ENCODE data around the gene DAB2IP. TPM values are rescaled to one million over a fixed set of nuclear protein-coding genes. Genes with fewer than 3 reads are reported as not detected.

The DAB2IP gene
- polyA plus RNA-seq, 1 donor from 2014 or later = 17.3 TPM

- Histone ChIP-seq H3K27me3 (ENCODE audit: insufficient read depth, low read depth, low read length) (no peaks in the 10 kb centered on the region), H4K20me1 (ENCODE audit: insufficient read depth) (no peaks in the 10 kb centered on the region), H2AFZ (ENCODE audit: low read depth, low read length) (no peak overlapping the region), H3K79me2 (replicated peaks; ENCODE audit: insufficient read depth, low read length) (no peaks in the 10 kb centered on the region), H3F3A (ENCODE audit: insufficient read depth, low read length, poor library complexity, severe bottlenecking) (no peaks in the 10 kb centered on the region), H3K9me2 (ENCODE audit: insufficient read depth, low read length) (no peaks in the 10 kb centered on the region), H3K4me3 (ENCODE audit: low read length) (no peak overlapping the region), H3K36me3 (ENCODE audit: insufficient read depth, low read length) (no peaks in the 10 kb centered on the region), H3K9ac (ENCODE audit: low read length) (no peak overlapping the region), H3K27ac (ENCODE audit: low read length) (no peak overlapping the region), H3K9me3 (ENCODE audit: low read length) (no peaks in the 10 kb centered on the region), H3K4me2 (ENCODE audit: low read length) (no peak overlapping the region)
- TF ChIP-seq SMC3 (conservative IDR thresholded peaks at IDR 0.05; ENCODE audit: poor library complexity) = no peak
- no peak for TF ChIP-seq MXI1 (conservative IDR thresholded peaks at IDR 0.05; ENCODE audit: poor library complexity, severe bottlenecking)
- no peak for TF ChIP-seq POLR2AphosphoS5 (IDR thresholded peaks at IDR 0.05)
- TF ChIP-seq EP300 (conservative IDR thresholded peaks at IDR 0.05; ENCODE audit: poor library complexity, severe bottlenecking) = no peak
- TF ChIP-seq CTCF (IDR thresholded peaks at IDR 0.05; ENCODE audit: poor library complexity, severe bottlenecking) = no peak
- no peak for TF ChIP-seq RAD21 (conservative IDR thresholded peaks at IDR 0.05)
- TF ChIP-seq REST (IDR thresholded peaks at IDR 0.05; ENCODE audit: borderline replicate concordance) = no peak
- TF ChIP-seq TAF1 (IDR thresholded peaks at IDR 0.05; ENCODE audit: low read depth) = no peak
- no peak for TF ChIP-seq EZH2 (IDR thresholded peaks at IDR 0.05; ENCODE audit: borderline replicate concordance, insufficient read depth, low read length, poor library complexity, severe bottlenecking)
These were observed 135.6 kb downstream of the DAB2IP start for GRCh38 chr9:121786998-121787422.

GRCh38 chr9:121788686-121789366 is 137.4 kb downstream of the DAB2IP start:
- H3K27me3 ChIP-seq (ENCODE audit: insufficient read depth, low read depth, low read length) = no peaks in the 10 kb centered on the region
- no peak overlapping the region for H3K4me2 ChIP-seq (ENCODE audit: low read length)
- no peak overlapping the region for H2AFZ ChIP-seq (ENCODE audit: low read depth, low read length)
- H3K36me3 ChIP-seq (ENCODE audit: insufficient read depth, low read length) = no peaks in the 10 kb centered on the region
- H3K9me3 ChIP-seq (ENCODE audit: low read length) = no peaks in the 10 kb centered on the region
- H3K4me3 ChIP-seq (ENCODE audit: low read length) = no peak overlapping the region
- no peaks in the 10 kb centered on the region for H4K20me1 ChIP-seq (ENCODE audit: insufficient read depth)
- H3K9me2 ChIP-seq (ENCODE audit: insufficient read depth, low read length) = no peaks in the 10 kb centered on the region
- H3F3A ChIP-seq (ENCODE audit: insufficient read depth, low read length, poor library complexity, severe bottlenecking) = no peaks in the 10 kb centered on the region
- TF ChIP-seq RAD21 (conservative IDR thresholded peaks at IDR 0.05) = no peak
- TF ChIP-seq REST (IDR thresholded peaks at IDR 0.05; ENCODE audit: borderline replicate concordance) = no peak
- no peak for TF ChIP-seq CTCF (IDR thresholded peaks at IDR 0.05; ENCODE audit: poor library complexity, severe bottlenecking)
- no peak for TF ChIP-seq EZH2 (IDR thresholded peaks at IDR 0.05; ENCODE audit: borderline replicate concordance, insufficient read depth, low read length, poor library complexity, severe bottlenecking)
- TF ChIP-seq POLR2AphosphoS5 (IDR thresholded peaks at IDR 0.05) = no peak
- TF ChIP-seq SMC3 (conservative IDR thresholded peaks at IDR 0.05; ENCODE audit: poor library complexity) = no peak
- TF ChIP-seq TAF1 (IDR thresholded peaks at IDR 0.05; ENCODE audit: low read depth) = no peak
- TF ChIP-seq MXI1 (conservative IDR thresholded peaks at IDR 0.05; ENCODE audit: poor library complexity, severe bottlenecking) = no peak
- TF ChIP-seq EP300 (conservative IDR thresholded peaks at IDR 0.05; ENCODE audit: poor library complexity, severe bottlenecking) = no peak
- H3K9ac ChIP-seq (ENCODE audit: low read length) = no peak overlapping the region
- H3K27ac ChIP-seq (ENCODE audit: low read length) = no peak overlapping the region
- H3K79me2 ChIP-seq (replicated peaks; ENCODE audit: insufficient read depth, low read length) = no peaks in the 10 kb centered on the region

Measured in neural cell (in vitro differentiated cells).